ENCODE results near the gene NGFR.

The NGFR gene

GRCh38 chr17:49551221-49552069, 56.4 kb downstream of the NGFR start:
- H3K27me3 ChIP-seq (replicated peaks; ENCODE audit: insufficient read depth, low read length), result peaks cover 33% of the 10 kb centered on the region
- no peaks in the 10 kb centered on the region for H3K4me1 ChIP-seq (ENCODE audit: low read length)

GRCh38 chr17:49552070-49552751, 57.1 kb downstream of the NGFR start:
- no peak overlapping the region for H3K4me2 ChIP-seq (ENCODE audit: low read depth, low read length)
- DNase-seq, result no peak
- H4K20me1 ChIP-seq (ENCODE audit: insufficient read depth, low read length), result no peaks in the 10 kb centered on the region
- H3K79me2 ChIP-seq (ENCODE audit: low read length), result no peaks in the 10 kb centered on the region
- no peaks in the 10 kb centered on the region for H3K9me2 ChIP-seq (replicated peaks; ENCODE audit: insufficient read depth, low read length)
- no peak overlapping the region for H2AFZ ChIP-seq (ENCODE audit: low read length)
- no peak overlapping the region for H3K9ac ChIP-seq (ENCODE audit: low read length)
- H3K4me3 ChIP-seq (ENCODE audit: low read length), result no peak overlapping the region
- peaks cover 25% of the 10 kb centered on the region for H3K27me3 ChIP-seq (replicated peaks; ENCODE audit: insufficient read depth, low read length)
- no peaks in the 10 kb centered on the region for H3K9me3 ChIP-seq (replicated peaks; ENCODE audit: insufficient read depth, low read length)
- H3K27ac ChIP-seq (ENCODE audit: low read length), result no peak overlapping the region
- TF ChIP-seq EZH2phosphoT487 (IDR thresholded peaks at IDR 0.05; ENCODE audit: low read length) (no peak), EZH2 (optimal IDR thresholded peaks at IDR 0.05; ENCODE audit: low read depth, low read length) (no peak)
- TF ChIP-seq, protein P1, sequence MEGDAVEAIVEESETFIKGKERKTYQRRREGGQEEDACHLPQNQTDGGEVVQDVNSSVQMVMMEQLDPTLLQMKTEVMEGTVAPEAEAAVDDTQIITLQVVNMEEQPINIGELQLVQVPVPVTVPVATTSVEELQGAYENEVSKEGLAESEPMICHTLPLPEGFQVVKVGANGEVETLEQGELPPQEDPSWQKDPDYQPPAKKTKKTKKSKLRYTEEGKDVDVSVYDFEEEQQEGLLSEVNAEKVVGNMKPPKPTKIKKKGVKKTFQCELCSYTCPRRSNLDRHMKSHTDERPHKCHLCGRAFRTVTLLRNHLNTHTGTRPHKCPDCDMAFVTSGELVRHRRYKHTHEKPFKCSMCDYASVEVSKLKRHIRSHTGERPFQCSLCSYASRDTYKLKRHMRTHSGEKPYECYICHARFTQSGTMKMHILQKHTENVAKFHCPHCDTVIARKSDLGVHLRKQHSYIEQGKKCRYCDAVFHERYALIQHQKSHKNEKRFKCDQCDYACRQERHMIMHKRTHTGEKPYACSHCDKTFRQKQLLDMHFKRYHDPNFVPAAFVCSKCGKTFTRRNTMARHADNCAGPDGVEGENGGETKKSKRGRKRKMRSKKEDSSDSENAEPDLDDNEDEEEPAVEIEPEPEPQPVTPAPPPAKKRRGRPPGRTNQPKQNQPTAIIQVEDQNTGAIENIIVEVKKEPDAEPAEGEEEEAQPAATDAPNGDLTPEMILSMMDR (IDR thresholded peaks at IDR 0.05; ENCODE audit: low read length), result no peak
- no peaks in the 10 kb centered on the region for H3K36me3 ChIP-seq (replicated peaks; ENCODE audit: insufficient read depth, low read length)
- no peaks in the 10 kb centered on the region for H3F3A ChIP-seq (ENCODE audit: insufficient read depth, low read length)
- H3K4me1 ChIP-seq (ENCODE audit: low read length), result no peaks in the 10 kb centered on the region

More at GRCh38 chr17:49551221-49552069, 56.4 kb downstream of the NGFR start:
- Histone ChIP-seq H3F3A (ENCODE audit: insufficient read depth, low read length) (no peaks in the 10 kb centered on the region), H4K20me1 (ENCODE audit: insufficient read depth, low read length) (no peaks in the 10 kb centered on the region), H3K27ac (ENCODE audit: low read length) (no peak overlapping the region), H3K4me2 (ENCODE audit: low read depth, low read length) (no peak overlapping the region), H3K9me3 (replicated peaks; ENCODE audit: insufficient read depth, low read length) (no peaks in the 10 kb centered on the region), H2AFZ (ENCODE audit: low read length) (no peak overlapping the region), H3K9ac (ENCODE audit: low read length) (no peak overlapping the region), H3K79me2 (ENCODE audit: low read length) (no peaks in the 10 kb centered on the region), H3K4me3 (ENCODE audit: low read length) (no peak overlapping the region), H3K9me2 (replicated peaks; ENCODE audit: insufficient read depth, low read length) (no peaks in the 10 kb centered on the region), H3K36me3 (replicated peaks; ENCODE audit: insufficient read depth, low read length) (no peaks in the 10 kb centered on the region)
- TF ChIP-seq, protein P1 (IDR thresholded peaks at IDR 0.05; ENCODE audit: low read length), result no peak
- TF ChIP-seq EZH2 (optimal IDR thresholded peaks at IDR 0.05; ENCODE audit: low read depth, low read length), result no peak
- TF ChIP-seq EZH2phosphoT487 (IDR thresholded peaks at IDR 0.05; ENCODE audit: low read length), result no peak
- DNase-seq, result no peak

DNA sequence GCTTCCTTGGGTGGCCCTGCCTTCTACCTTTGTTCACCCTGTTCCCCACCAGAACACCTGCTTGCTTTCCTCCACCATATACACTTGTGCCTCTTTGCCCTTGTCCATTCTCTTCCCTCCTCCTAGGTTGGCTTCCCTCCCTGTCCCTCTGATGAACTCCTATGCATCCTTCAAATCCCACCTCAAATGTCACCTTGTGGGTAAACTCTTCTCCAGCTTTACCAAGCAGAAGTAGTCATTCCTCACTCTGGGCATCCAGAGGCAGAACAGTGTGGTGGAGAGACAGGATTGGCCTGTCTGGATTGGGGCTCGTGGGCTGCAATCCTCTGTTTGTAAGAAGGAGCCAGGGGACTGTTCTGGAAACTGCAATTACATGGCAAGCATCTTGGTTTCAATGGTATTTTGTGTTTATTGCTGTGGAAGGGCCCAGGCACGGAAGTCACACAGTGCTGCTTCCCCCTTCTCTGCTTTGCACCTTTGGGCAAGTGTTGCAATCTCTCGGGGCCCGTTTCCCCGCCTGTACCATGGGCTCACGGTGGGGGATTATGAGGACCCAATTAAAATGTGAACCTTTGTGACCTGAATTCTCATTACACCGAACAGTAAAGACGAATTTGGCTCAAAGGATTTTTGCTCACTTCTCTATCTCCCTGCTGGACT, 58.7 kb downstream of the NGFR start:
- no peak overlapping the region for H3K4me2 ChIP-seq (ENCODE audit: low read depth, low read length)
- H3K9me3 ChIP-seq (replicated peaks; ENCODE audit: insufficient read depth, low read length), result no peaks in the 10 kb centered on the region
- no peaks in the 10 kb centered on the region for H3K9me2 ChIP-seq (replicated peaks; ENCODE audit: insufficient read depth, low read length)
- H3K4me3 ChIP-seq (ENCODE audit: low read length), result no peak overlapping the region
- TF ChIP-seq, protein P1 (IDR thresholded peaks at IDR 0.05; ENCODE audit: low read length), result no peak
- TF ChIP-seq EZH2phosphoT487 (IDR thresholded peaks at IDR 0.05; ENCODE audit: low read length) (no peak), EZH2 (optimal IDR thresholded peaks at IDR 0.05; ENCODE audit: low read depth, low read length) (no peak)
- H3K4me1 ChIP-seq (ENCODE audit: low read length), result no peaks in the 10 kb centered on the region
- H2AFZ ChIP-seq (ENCODE audit: low read length), result no peak overlapping the region
- no peak overlapping the region for H3K9ac ChIP-seq (ENCODE audit: low read length)
- peaks cover 12% of the 10 kb centered on the region for H3K27me3 ChIP-seq (replicated peaks; ENCODE audit: insufficient read depth, low read length)
- H3K27ac ChIP-seq (ENCODE audit: low read length), result no peak overlapping the region
- no peaks in the 10 kb centered on the region for H3K79me2 ChIP-seq (ENCODE audit: low read length)
- H4K20me1 ChIP-seq (ENCODE audit: insufficient read depth, low read length), result no peaks in the 10 kb centered on the region
- no peak for DNase-seq
- H3F3A ChIP-seq (ENCODE audit: insufficient read depth, low read length), result no peaks in the 10 kb centered on the region
- H3K36me3 ChIP-seq (replicated peaks; ENCODE audit: insufficient read depth, low read length), result no peaks in the 10 kb centered on the region
